ENCODE results near the gene HNRNPH3.
A peak's percentile ranks its signal among the peaks of the same experiment; 100 is the strongest.

GRCh38 chr10:68301790-68302502, 29.9 kb upstream of the HNRNPH3 start:
- TF ChIP-seq CTCF (IDR thresholded peaks at IDR 0.05) (peak in 2 of 3 experiments; percentile 11 to 49), POLR2A (IDR thresholded peaks at IDR 0.05) (no peak)
